Astrocyte (in vitro differentiated cells and primary cell): ENCODE results near the gene AP2M1. TPM values are rescaled to one million over a fixed set of nuclear protein-coding genes. Genes with fewer than 3 reads are reported as not detected.

Source experiments
- DNase-seq: peaks from one replicate; pipeline ENCODE4 v3.0.0-alpha.2; 2010; ENCODE audit warnings: low read depth
- FAIRE-seq: peaks from 2 replicates; lab custom pipeline; 2011; peaks lifted over from hg19 to GRCh38; lab: Jason Lieb, UNC
- H2AFZ ChIP-seq: 2 replicates; pipeline ENCODE4 v1.6.0; 2012; ENCODE audit warnings: low read depth, low read length, inconsistent platforms
- H3K27ac ChIP-seq: 2 replicates; pipeline ENCODE4 v1.5.1; 2011; ENCODE audit warnings: low read depth, low read length, inconsistent platforms
- H3K27me3 ChIP-seq: 2 replicates; pipeline ENCODE4 v1.6.0; 2011; ENCODE audit warnings: low read length, inconsistent platforms; ENCODE audit not compliant: insufficient read depth
- H3K36me3 ChIP-seq: 2 replicates; pipeline ENCODE4 v1.5.1; 2011; ENCODE audit warnings: low read length, inconsistent platforms; ENCODE audit not compliant: insufficient read depth
- H3K4me1 ChIP-seq: 2 replicates; pipeline ENCODE4 v1.5.1; 2011; ENCODE audit warnings: low read length, inconsistent platforms; ENCODE audit not compliant: insufficient read depth
- H3K4me2 ChIP-seq: 2 replicates; pipeline ENCODE4 v1.6.0; 2012; ENCODE audit warnings: low read length, inconsistent platforms
- H3K4me3 ChIP-seq: 2 replicates; pipeline ENCODE4 v1.5.1; 2011; ENCODE audit warnings: low read depth, mild to moderate bottlenecking, low read length, inconsistent platforms; ENCODE audit not compliant: insufficient read depth
- H3K79me2 ChIP-seq: 2 replicates; pipeline ENCODE4 v1.6.0; 2012; ENCODE audit warnings: mild to moderate bottlenecking, low read length, inconsistent platforms; ENCODE audit not compliant: insufficient read depth
- H3K9ac ChIP-seq: 2 replicates; pipeline ENCODE4 v1.6.0; 2012; ENCODE audit warnings: mild to moderate bottlenecking, low read length, inconsistent platforms
- H3K9me3 ChIP-seq: 2 replicates; pipeline ENCODE4 v1.5.1; 2012; ENCODE audit warnings: low read depth, mild to moderate bottlenecking, low read length, inconsistent platforms; ENCODE audit not compliant: insufficient read depth
- H4K20me1 ChIP-seq: 2 replicates; pipeline ENCODE4 v1.6.0; 2012; ENCODE audit warnings: low read length, inconsistent platforms; ENCODE audit not compliant: insufficient read depth
- H3K27ac Mint-ChIP-seq: one replicate; pipeline ENCODE4 v1.8.0; 2021; ENCODE audit warnings: mild to moderate bottlenecking, mixed read lengths; ENCODE audit not compliant: unreplicated experiment
- H3K27me3 Mint-ChIP-seq: one replicate; pipeline ENCODE4 v1.8.0; 2021; ENCODE audit warnings: low read depth, mixed read lengths; ENCODE audit not compliant: unreplicated experiment
- H3K36me3 Mint-ChIP-seq: one replicate; pipeline ENCODE4 v1.8.0; 2021; ENCODE audit warnings: low read depth, mixed read lengths; ENCODE audit not compliant: unreplicated experiment
- H3K4me1 Mint-ChIP-seq: one replicate; pipeline ENCODE4 v1.8.0; 2021; ENCODE audit warnings: low read depth, mixed read lengths; ENCODE audit not compliant: unreplicated experiment
- H3K4me3 Mint-ChIP-seq: one replicate; pipeline ENCODE4 v1.8.0; 2021; ENCODE audit warnings: mild to moderate bottlenecking, moderate library complexity, mixed read lengths; ENCODE audit not compliant: unreplicated experiment
- H3K9me3 Mint-ChIP-seq: one replicate; pipeline ENCODE4 v1.8.0; 2021; ENCODE audit warnings: mild to moderate bottlenecking, mixed read lengths; ENCODE audit not compliant: unreplicated experiment
- CTCF ChIP-seq: IDR thresholded peaks from 2 replicates; pipeline ENCODE4 v1.5.1; 2011; ENCODE audit warnings: low read depth, mild to moderate bottlenecking, inconsistent platforms, low read length, moderate library complexity; ENCODE audit not compliant: insufficient read depth
- EZH2 ChIP-seq: IDR thresholded peaks from 2 replicates; pipeline ENCODE4 v1.6.1; 2012; ENCODE audit warnings: mild to moderate bottlenecking, low read length, inconsistent platforms; ENCODE audit not compliant: insufficient read depth
- total RNA-seq: library from RNA; stranded (reverse); gene quantifications from 2 replicates; pipeline ENCODE4 v1.2.1, GENCODE V29; 2021

AP2M1 gene
- total RNA-seq, 1 donor from 2014 or later = 603 TPM

GRCh38 chr3:184171562-184171961, 3.1 kb upstream of the AP2M1 start:
- peaks cover 14% of the 10 kb centered on the region for H3K36me3 ChIP-seq
- peak overlapping the region; percentile 77 for H3K27ac ChIP-seq

GRCh38 chr3:184172681-184173373, 1.8 kb upstream of the AP2M1 start:
- DNase-seq (peak; percentile 92), FAIRE-seq (peak; percentile 89)
- H3K4me3 Mint-ChIP-seq = peak overlapping the region; percentile 15
- Histone ChIP-seq H3K9ac (peak overlapping the region; percentile 34), H4K20me1 (peaks cover 54% of the 10 kb centered on the region), H3K4me3 (no peak overlapping the region), H3K4me2 (peak overlapping the region; percentile 67), H3K36me3 (peaks cover 15% of the 10 kb centered on the region), H3K4me1 (peaks cover 61% of the 10 kb centered on the region), H2AFZ (no peak overlapping the region), H3K79me2 (peaks cover 32% of the 10 kb centered on the region), H3K27me3 (no peaks in the 10 kb centered on the region), H3K9me3 (no peaks in the 10 kb centered on the region), H3K27ac (peak overlapping the region; percentile 77)
- TF ChIP-seq CTCF (no peak), EZH2 (no peak)
- no peaks in the 10 kb centered on the region for H3K9me3 Mint-ChIP-seq
- peaks cover 49% of the 10 kb centered on the region for H3K4me1 Mint-ChIP-seq
- peak overlapping the region; percentile 14 for H3K27ac Mint-ChIP-seq
- H3K27me3 Mint-ChIP-seq = no peaks in the 10 kb centered on the region
- peaks cover 24% of the 10 kb centered on the region for H3K36me3 Mint-ChIP-seq

More at GRCh38 chr3:184171562-184171961, 3.1 kb upstream of the AP2M1 start:
- peak overlapping the region; percentile 34 for H3K9ac ChIP-seq
- H3K27me3 ChIP-seq = no peaks in the 10 kb centered on the region
- DNase-seq (peak; percentile 80), FAIRE-seq (no peak)
- peaks cover 48% of the 10 kb centered on the region for H4K20me1 ChIP-seq
- H3K79me2 ChIP-seq = peaks cover 24% of the 10 kb centered on the region
- peak overlapping the region; percentile 67 for H3K4me2 ChIP-seq
- no peak overlapping the region for H2AFZ ChIP-seq
- H3K27ac Mint-ChIP-seq = peak overlapping the region; percentile 37
- no peaks in the 10 kb centered on the region for H3K9me3 Mint-ChIP-seq
- H3K4me1 ChIP-seq = peaks cover 50% of the 10 kb centered on the region
- TF ChIP-seq EZH2 (no peak), CTCF (no peak)
- H3K4me3 Mint-ChIP-seq = peak overlapping the region; percentile 35
- peaks cover 42% of the 10 kb centered on the region for H3K4me1 Mint-ChIP-seq
- no peak overlapping the region for H3K4me3 ChIP-seq
- no peaks in the 10 kb centered on the region for H3K27me3 Mint-ChIP-seq
- no peaks in the 10 kb centered on the region for H3K9me3 ChIP-seq
- peaks cover 29% of the 10 kb centered on the region for H3K36me3 Mint-ChIP-seq

GRCh38 chr3:184173374-184173722, 1.3 kb upstream of the AP2M1 start:
- H3K27ac Mint-ChIP-seq = peak overlapping the region; percentile 14

More at GRCh38 chr3:184173374-184173722, 1.3 kb upstream of the AP2M1 start:
- Histone ChIP-seq H3K27ac (peak overlapping the region; percentile 77), H4K20me1 (peaks cover 54% of the 10 kb centered on the region), H3K9me3 (no peaks in the 10 kb centered on the region), H3K4me2 (peak overlapping the region; percentile 67), H2AFZ (no peak overlapping the region), H3K27me3 (no peaks in the 10 kb centered on the region), H3K4me3 (no peak overlapping the region), H3K79me2 (peaks cover 36% of the 10 kb centered on the region), H3K4me1 (peaks cover 58% of the 10 kb centered on the region), H3K36me3 (peaks cover 19% of the 10 kb centered on the region), H3K9ac (no peak overlapping the region)
- H3K4me1 Mint-ChIP-seq = peaks cover 53% of the 10 kb centered on the region
- no peaks in the 10 kb centered on the region for H3K9me3 Mint-ChIP-seq
- FAIRE-seq = no peak
- H3K36me3 Mint-ChIP-seq = peaks cover 27% of the 10 kb centered on the region
- no peaks in the 10 kb centered on the region for H3K27me3 Mint-ChIP-seq
- peak overlapping the region; percentile 15 for H3K4me3 Mint-ChIP-seq
- TF ChIP-seq CTCF (no peak), EZH2 (no peak)
- no peak for DNase-seq
